ENCODE measurements around the gene SELENOK. TPM values are rescaled to one million over a fixed set of nuclear protein-coding genes. Genes with fewer than 3 reads are reported as not detected.

SELENOK gene
- total RNA-seq, 1 experiment from 2014 or later, result 51.5 TPM

DNA sequence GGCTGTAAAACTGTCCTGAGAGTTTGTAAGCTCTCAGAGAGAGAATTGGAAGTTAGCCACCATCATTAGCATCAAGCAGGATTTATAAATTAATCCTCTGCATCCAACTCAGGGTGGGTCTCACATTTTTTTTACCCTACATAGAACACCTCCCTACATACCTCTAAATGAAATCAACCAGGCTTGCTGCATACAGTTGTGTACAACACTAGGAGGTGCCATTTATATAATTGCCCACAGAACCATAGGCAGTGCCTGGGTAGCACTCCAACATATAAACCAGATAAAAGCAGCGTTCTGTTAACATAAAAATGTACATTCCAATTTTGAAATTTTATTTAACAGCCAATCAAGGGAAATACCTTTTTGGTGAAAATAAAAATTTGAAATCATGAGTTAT, 48.2 kb upstream of the SELENOK start:
- Histone ChIP-seq H3K4me1 (no peaks in the 10 kb centered on the region), H3K9me3 (no peaks in the 10 kb centered on the region), H3K27me3 (replicated peaks; ENCODE audit: control insufficient read depth, insufficient read depth, low read length) (no peaks in the 10 kb centered on the region), H3K36me3 (ENCODE audit: control insufficient read depth, insufficient read depth, low read length) (no peaks in the 10 kb centered on the region), H3K4me3 (ENCODE audit: low read depth, low read length) (no peak overlapping the region)
- Mint-ChIP-seq H3K4me3 (ENCODE audit: unreplicated experiment) (no peak overlapping the region), H3K4me1 (ENCODE audit: low read depth, unreplicated experiment) (no peaks in the 10 kb centered on the region), H3K27me3 (ENCODE audit: insufficient read depth, unreplicated experiment) (no peaks in the 10 kb centered on the region), H3K9me3 (ENCODE audit: unreplicated experiment) (no peaks in the 10 kb centered on the region), H3K27ac (ENCODE audit: unreplicated experiment) (no peak overlapping the region), H3K36me3 (ENCODE audit: insufficient read depth, unreplicated experiment) (no peaks in the 10 kb centered on the region)
- ChIA-PET POLR2A (no interaction called here), CTCF (interaction anchor here (1.7 kb wide), 1 partner anchor 207 kb away, joined by 7 read pairs; no protein-coding TSS in a partner anchor)
- intact Hi-C loops (cut with micrococcal nuclease; ENCODE audit: unreplicated experiment), result loop anchor here (2.0 to 5.0 kb wide), 2 partner anchors 435 to 492 kb away; no protein-coding TSS in a partner anchor
- TF ChIP-seq, protein P1, sequence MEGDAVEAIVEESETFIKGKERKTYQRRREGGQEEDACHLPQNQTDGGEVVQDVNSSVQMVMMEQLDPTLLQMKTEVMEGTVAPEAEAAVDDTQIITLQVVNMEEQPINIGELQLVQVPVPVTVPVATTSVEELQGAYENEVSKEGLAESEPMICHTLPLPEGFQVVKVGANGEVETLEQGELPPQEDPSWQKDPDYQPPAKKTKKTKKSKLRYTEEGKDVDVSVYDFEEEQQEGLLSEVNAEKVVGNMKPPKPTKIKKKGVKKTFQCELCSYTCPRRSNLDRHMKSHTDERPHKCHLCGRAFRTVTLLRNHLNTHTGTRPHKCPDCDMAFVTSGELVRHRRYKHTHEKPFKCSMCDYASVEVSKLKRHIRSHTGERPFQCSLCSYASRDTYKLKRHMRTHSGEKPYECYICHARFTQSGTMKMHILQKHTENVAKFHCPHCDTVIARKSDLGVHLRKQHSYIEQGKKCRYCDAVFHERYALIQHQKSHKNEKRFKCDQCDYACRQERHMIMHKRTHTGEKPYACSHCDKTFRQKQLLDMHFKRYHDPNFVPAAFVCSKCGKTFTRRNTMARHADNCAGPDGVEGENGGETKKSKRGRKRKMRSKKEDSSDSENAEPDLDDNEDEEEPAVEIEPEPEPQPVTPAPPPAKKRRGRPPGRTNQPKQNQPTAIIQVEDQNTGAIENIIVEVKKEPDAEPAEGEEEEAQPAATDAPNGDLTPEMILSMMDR (IDR thresholded peaks at IDR 0.05; ENCODE audit: insufficient read depth in 1 of 2, low read depth in 1 of 2, low read length in 1 of 2, severe bottlenecking in 1 of 2, unreplicated experiment in 1 of 2), result no peak
- BruUV-seq (replicated peaks), result no TSS peak
- DNase-seq, result no peak

- Mint-ChIP-seq H3K9me3 (ENCODE audit: unreplicated experiment) (no peaks in the 10 kb centered on the region), H3K36me3 (ENCODE audit: insufficient read depth, unreplicated experiment) (no peaks in the 10 kb centered on the region), H3K4me1 (ENCODE audit: low read depth, unreplicated experiment) (no peaks in the 10 kb centered on the region), H3K27ac (ENCODE audit: unreplicated experiment) (no peak overlapping the region), H3K4me3 (ENCODE audit: unreplicated experiment) (no peak overlapping the region), H3K27me3 (ENCODE audit: insufficient read depth, unreplicated experiment) (no peaks in the 10 kb centered on the region)
- BruUV-seq (replicated peaks), result no TSS peak
- TF ChIP-seq, protein P1 (IDR thresholded peaks at IDR 0.05; ENCODE audit: insufficient read depth in 1 of 2, low read depth in 1 of 2, low read length in 1 of 2, severe bottlenecking in 1 of 2, unreplicated experiment in 1 of 2), result no peak
- no peak overlapping the region for H3K4me3 ChIP-seq (ENCODE audit: low read depth, low read length)
- ChIA-PET CTCF (interaction anchor here (0.6 to 1.7 kb wide), 7 partner anchors 77 to 495 kb away, joined by 3 to 16 read pairs (median 5); no protein-coding TSS in a partner anchor), POLR2A (no interaction called here)
- no peaks in the 10 kb centered on the region for H3K9me3 ChIP-seq
- H3K4me1 ChIP-seq, result no peaks in the 10 kb centered on the region
- no peak for DNase-seq
- intact Hi-C loops (cut with micrococcal nuclease; ENCODE audit: unreplicated experiment), result loop anchor here (2.0 to 5.0 kb wide), 2 partner anchors 436 to 493 kb away; no protein-coding TSS in a partner anchor
- H3K27me3 ChIP-seq (replicated peaks; ENCODE audit: control insufficient read depth, insufficient read depth, low read length), result no peaks in the 10 kb centered on the region
- no peaks in the 10 kb centered on the region for H3K36me3 ChIP-seq (ENCODE audit: control insufficient read depth, insufficient read depth, low read length)
Measured at GRCh38 chr3:53939086-53939582, 47.5 kb upstream of the SELENOK start.

GRCh38 chr3:53938645-53939044, 47.0 kb upstream of the SELENOK start:
- Mint-ChIP-seq H3K27me3 (ENCODE audit: insufficient read depth, unreplicated experiment) (no peaks in the 10 kb centered on the region), H3K27ac (ENCODE audit: unreplicated experiment) (no peak overlapping the region), H3K4me1 (ENCODE audit: low read depth, unreplicated experiment) (no peaks in the 10 kb centered on the region), H3K4me3 (ENCODE audit: unreplicated experiment) (no peak overlapping the region), H3K9me3 (ENCODE audit: unreplicated experiment) (no peaks in the 10 kb centered on the region), H3K36me3 (ENCODE audit: insufficient read depth, unreplicated experiment) (no peaks in the 10 kb centered on the region)
- intact Hi-C loops (cut with micrococcal nuclease; ENCODE audit: unreplicated experiment), result loop anchor here (1.0 to 5.0 kb wide), 3 partner anchors 208 to 494 kb away; no protein-coding TSS in a partner anchor
- no TSS peak for BruUV-seq (replicated peaks)
- peak; percentile 40 to 65 for DNase-seq
- Histone ChIP-seq H3K27me3 (replicated peaks; ENCODE audit: control insufficient read depth, insufficient read depth, low read length) (no peaks in the 10 kb centered on the region), H3K36me3 (ENCODE audit: control insufficient read depth, insufficient read depth, low read length) (no peaks in the 10 kb centered on the region), H3K4me1 (no peaks in the 10 kb centered on the region), H3K9me3 (no peaks in the 10 kb centered on the region), H3K4me3 (ENCODE audit: low read depth, low read length) (no peak overlapping the region)
- CTCF ChIA-PET, result interaction anchor here (0.6 to 1.7 kb wide), 7 partner anchors 77 to 495 kb away, joined by 3 to 16 read pairs (median 5); no protein-coding TSS in a partner anchor
- TF ChIP-seq, protein P1 (IDR thresholded peaks at IDR 0.05; ENCODE audit: insufficient read depth in 1 of 2, low read depth in 1 of 2, low read length in 1 of 2, severe bottlenecking in 1 of 2, unreplicated experiment in 1 of 2), result peak; percentile 70 to 75
- POLR2A ChIA-PET, result no interaction called here
